RWPE1 (cell line): ENCODE results near the gene ANXA11.

ENCODE experiments used
- CTCF ChIA-PET: fragments of 350-600 bp; sonication (Branson Sonifier 250); formaldehyde crosslinking; extraction: SDS; loops from one replicate; lab custom pipeline; 2021; lab: Yijun Ruan, JAX
- POLR2A ChIA-PET: fragments of 400-600 bp; formaldehyde crosslinking; extraction: SDS; loops from one replicate; lab custom pipeline; 2020; ENCODE audit warnings: antibody characterized with exemption; ENCODE audit not compliant: low non-redundant PET; lab: Yijun Ruan, JAX
- DNase-seq: peaks from one replicate; pipeline ENCODE4 v3.0.0; 2012; ENCODE audit warnings: low spot score
- H3K27ac ChIP-seq: fragments of 450-650 bp; 2 replicates; pipeline ENCODE4 v1.5.1; 2017
- TF ChIP-seq, protein P1 (sequence below): fragments of 450-650 bp; conservative IDR thresholded peaks from 2 replicates; pipeline ENCODE4 v1.5.1; 2017; ENCODE audit warnings: low read depth, mild to moderate bottlenecking

Gene ANXA11

GRCh38 chr10:80197972-80198916 is 7.1 kb downstream of the ANXA11 start:
- H3K27ac ChIP-seq, result no peak overlapping the region
- TF ChIP-seq, protein P1, sequence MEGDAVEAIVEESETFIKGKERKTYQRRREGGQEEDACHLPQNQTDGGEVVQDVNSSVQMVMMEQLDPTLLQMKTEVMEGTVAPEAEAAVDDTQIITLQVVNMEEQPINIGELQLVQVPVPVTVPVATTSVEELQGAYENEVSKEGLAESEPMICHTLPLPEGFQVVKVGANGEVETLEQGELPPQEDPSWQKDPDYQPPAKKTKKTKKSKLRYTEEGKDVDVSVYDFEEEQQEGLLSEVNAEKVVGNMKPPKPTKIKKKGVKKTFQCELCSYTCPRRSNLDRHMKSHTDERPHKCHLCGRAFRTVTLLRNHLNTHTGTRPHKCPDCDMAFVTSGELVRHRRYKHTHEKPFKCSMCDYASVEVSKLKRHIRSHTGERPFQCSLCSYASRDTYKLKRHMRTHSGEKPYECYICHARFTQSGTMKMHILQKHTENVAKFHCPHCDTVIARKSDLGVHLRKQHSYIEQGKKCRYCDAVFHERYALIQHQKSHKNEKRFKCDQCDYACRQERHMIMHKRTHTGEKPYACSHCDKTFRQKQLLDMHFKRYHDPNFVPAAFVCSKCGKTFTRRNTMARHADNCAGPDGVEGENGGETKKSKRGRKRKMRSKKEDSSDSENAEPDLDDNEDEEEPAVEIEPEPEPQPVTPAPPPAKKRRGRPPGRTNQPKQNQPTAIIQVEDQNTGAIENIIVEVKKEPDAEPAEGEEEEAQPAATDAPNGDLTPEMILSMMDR, result no peak
- POLR2A ChIA-PET, result interaction anchor here (0.7 kb wide), 1 partner anchor 58 kb away, joined by 3 read pairs; no protein-coding TSS in a partner anchor
- no peak for DNase-seq
- CTCF ChIA-PET, result interaction anchor here (0.6 to 0.7 kb wide), 2 partner anchors 27 to 30 kb away, joined by 3 to 4 read pairs; no protein-coding TSS in a partner anchor

DNA sequence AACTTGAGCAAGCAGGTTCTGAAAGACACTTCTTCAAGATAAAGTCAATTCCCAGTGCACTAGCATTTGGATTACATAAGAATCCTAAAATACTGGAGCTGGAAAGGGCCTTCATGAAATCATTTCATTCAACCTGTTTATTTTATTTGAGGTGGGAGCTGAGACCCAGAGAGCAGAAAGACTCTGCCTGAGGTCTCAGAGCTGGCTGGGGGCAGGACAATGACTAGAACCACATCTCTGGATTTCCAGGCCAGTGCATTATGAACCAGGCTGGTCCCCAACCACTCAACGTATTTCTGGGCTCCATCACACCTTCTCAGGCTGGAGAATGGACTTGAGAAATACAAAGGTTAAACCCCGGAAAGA is 8.4 kb downstream of the ANXA11 start:
- no peak for DNase-seq
- H3K27ac ChIP-seq, result peak overlapping the region; percentile 56
- ChIA-PET CTCF (interaction anchor here (0.9 kb wide), 2 partner anchors 32 to 53 kb away, joined by 3 read pairs; no protein-coding TSS in a partner anchor), POLR2A (no interaction called here)
- TF ChIP-seq, protein P1, result no peak

DNA sequence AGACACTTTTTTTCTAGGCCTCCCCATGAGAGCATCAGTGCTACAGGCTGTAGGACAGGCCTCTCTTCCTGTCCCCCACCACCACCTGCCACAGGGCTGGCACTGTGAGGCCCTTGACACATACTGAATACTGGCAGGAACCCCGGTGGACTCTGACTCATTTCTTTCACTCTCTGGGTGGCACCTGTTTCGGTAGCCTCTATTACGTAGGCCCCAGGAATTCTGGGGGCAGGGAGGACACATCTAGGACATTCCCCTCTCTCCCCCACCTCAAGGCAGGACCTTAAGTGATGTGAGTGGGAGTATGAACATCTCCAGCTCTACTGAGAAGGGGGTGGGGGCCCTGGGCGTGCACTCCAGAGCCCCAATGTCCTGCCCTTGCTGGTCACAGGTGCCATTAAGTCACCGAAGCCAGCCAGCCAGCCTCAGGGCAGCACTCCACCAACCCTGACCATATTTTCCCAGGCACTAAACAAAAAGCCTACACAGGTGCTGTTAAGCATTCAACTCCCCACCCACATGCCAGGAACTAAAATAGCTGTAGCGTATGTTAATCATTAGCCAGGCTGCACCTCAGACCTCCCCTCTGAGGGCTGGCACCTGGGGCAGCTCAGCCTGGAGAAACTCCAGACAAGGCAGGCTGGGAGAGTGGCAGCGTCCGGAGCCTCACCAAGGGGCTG is 8.9 kb downstream of the ANXA11 start:
- peak; percentile 81 for DNase-seq
- H3K27ac ChIP-seq, result peak overlapping the region; percentile 56
- TF ChIP-seq, protein P1, result no peak
- ChIA-PET CTCF (interaction anchor here (0.6 to 0.9 kb wide), 3 partner anchors 26 to 52 kb away, joined by 3 read pairs; no protein-coding TSS in a partner anchor), POLR2A (no interaction called here)

GRCh38 chr10:80195046-80195574 is 10.2 kb downstream of the ANXA11 start:
- DNase-seq, result no peak
- POLR2A ChIA-PET, result interaction anchor here (0.6 kb wide), 1 partner anchor 11 kb away, joined by 5 read pairs; no protein-coding TSS in a partner anchor
- CTCF ChIA-PET, result interaction anchor here (0.7 kb wide), 1 partner anchor 52 kb away, joined by 3 read pairs; no protein-coding TSS in a partner anchor
- TF ChIP-seq, protein P1, result no peak
- H3K27ac ChIP-seq, result peak overlapping the region; percentile 15

DNA sequence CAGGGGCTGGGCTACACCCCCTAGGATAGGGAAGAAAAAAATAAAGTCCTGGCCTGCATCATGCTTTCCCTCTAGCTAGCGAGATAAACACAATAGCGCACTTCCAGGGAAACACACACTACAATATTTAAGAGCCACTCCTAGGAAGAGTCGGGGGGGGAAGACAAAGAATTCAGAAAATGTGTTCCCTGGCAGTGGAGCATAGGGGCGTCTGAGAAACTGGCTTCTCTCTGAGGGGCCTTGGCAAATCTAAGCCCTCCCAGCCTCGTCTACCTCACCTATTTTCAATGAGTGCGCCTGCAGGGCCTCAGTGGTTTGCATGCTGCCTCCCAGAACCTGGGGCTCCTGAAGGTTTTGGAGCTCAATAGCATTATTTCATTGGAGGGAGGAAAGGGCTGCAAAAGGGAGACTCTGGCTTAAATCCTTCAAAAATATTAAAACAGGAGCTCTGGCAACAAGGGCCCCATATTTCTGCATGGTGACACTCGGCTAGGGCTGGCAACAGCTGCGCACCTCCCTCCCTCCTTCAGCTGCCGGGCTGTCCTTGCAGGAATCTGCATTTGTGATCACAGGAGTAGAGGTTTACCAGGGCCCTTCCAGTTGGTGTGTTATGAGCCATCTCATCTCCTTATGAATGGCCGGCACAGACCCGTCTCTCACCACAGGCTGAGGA is 10.8 kb downstream of the ANXA11 start:
- CTCF ChIA-PET, result interaction anchor here (0.6 to 0.7 kb wide), 3 partner anchors 52 to 290 kb away, joined by 3 to 4 read pairs (median 3); no protein-coding TSS in a partner anchor
- peak overlapping the region; percentile 15 for H3K27ac ChIP-seq
- POLR2A ChIA-PET, result interaction anchor here (0.6 kb wide), 1 partner anchor 12 kb away, joined by 5 read pairs; no protein-coding TSS in a partner anchor
- no peak for DNase-seq
- TF ChIP-seq, protein P1, result no peak
